HG02840 (cell line): ENCODE results near the gene PCCA.
A peak's percentile ranks its signal among the peaks of the same experiment; 100 is the strongest.
"Not testable (repeated sequence)": the region's sequence is repeated elsewhere in the genome, so short reads cannot be mapped to it uniquely, and the experiment has no call there.

Experiments used
- ATAC-seq: cut with Tn5 transposase; IDR thresholded peaks from one replicate; pipeline ENCODE4 v1.9.1; 2021; ENCODE audit warnings: mild to moderate bottlenecking, moderate library complexity, moderate number of reproducible peaks; ENCODE audit not compliant: unreplicated experiment, low FRiP score

Gene PCCA

DNA sequence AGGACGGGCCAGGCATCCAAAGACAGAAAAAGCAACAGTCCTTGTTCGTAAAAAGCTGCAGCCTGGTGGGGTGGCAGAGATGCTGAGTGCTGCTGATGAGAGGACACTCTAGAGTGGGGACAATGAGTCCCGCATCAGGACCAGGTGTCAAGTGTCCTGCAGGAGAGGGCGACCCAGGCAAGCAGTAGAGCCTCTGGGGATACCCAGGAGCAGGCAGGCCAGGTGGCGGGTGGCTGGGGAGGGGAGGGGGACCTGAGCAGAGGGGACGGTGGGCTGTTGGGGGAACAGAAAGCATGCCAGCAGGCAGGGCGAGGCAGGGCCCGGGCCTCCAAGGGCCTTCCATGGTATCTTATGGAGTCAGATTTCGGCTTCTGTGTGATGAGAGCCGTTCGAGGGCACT lies 463.9 kb downstream of the PCCA start:
- no peak for ATAC-seq

DNA sequence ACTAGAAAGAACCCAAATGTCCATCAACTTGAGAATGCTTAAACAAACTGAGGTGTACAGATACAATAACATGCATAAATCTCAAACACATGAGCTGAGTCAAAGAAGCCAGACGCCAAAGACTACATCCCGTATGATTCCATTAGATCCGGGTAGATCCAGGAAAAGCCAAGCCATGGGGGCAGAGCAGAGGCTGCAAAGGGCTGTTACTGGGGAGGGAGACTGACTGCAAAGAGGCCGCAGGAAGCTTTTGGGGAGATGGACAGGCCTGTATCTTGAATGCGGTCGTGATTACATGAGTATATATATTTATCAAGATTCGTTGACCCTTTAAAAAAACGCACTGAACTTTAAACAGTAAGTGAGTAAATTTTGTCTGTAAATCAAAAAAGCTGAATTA lies 471.0 kb downstream of the PCCA start:
- no peak for ATAC-seq

DNA sequence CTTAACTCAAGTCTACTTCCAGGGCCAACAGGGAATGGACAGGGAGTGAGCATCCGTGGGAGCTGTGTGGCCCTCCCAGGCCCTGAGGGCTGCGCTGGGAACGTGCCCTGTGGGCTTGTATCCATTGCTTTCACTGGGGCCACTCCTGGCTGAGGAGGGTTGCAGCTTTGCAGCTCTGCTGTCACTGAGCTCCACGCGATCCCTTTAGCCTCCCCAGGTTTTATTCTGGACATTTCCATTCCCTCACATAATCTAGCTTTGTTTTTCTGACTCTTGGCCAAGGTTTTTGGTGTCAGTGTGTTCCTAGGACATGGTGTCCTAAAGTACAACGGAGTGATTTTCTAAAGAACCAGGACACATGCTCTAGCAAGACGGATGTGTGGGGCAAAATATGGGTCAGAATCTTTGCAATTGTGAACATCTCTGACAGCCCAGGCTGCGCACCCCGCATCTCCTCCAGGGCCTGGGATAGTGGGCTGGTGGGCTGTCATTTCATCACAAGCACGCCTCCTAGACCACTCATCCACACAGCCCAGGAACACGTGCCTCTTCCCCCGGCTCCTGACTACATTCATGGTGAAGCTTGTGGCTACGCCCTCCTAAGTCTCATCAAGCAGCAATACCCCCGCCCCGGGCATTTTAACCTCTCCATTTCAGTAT lies 471.7 kb downstream of the PCCA start:
- ATAC-seq, result no peak

DNA sequence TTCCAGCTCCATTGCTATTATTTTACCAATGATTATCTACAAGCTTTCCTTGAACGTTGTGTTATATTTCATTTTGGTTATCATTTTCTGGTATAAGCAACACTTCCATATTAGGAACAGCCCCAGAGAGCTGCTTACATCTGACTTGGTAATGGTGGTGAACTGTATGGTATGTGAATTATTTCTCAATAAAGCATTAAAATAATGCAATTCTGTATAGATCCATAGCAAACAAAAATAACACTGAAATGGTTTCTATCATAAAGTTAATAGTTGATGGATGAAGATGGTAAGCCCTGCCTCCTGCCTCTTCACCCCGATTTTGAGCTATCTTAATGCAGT lies 472.2 kb downstream of the PCCA start:
- no peak for ATAC-seq

GRCh38 chr13:100561599-100562204 lies 472.8 kb downstream of the PCCA start:
- ATAC-seq, result no peak

GRCh38 chr13:100563779-100564178 lies 474.9 kb downstream of the PCCA start:
- ATAC-seq, result no peak

GRCh38 chr13:100564444-100565223 lies 475.7 kb downstream of the PCCA start:
- ATAC-seq, result no peak

DNA sequence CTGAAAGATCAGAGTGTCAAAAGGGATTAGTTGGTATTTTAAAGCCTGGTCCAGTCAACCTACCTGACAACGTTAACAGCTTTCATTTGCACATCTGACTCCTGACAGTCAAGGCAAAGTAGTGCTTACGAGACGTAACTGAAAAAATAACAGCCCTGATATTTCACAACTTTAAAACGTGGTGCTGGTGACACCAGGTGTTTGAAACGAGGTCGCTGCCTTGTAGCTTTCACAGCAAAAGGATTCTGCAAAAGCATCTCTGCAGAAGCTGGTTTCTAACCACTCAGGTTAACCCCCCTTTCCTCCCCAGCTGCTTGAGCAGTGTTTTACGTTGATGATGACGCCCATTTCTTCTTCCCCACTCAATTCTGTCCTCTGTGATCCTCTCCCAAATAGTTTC lies 476.4 kb downstream of the PCCA start:
- no peak for ATAC-seq

GRCh38 chr13:100566543-100566942 lies 477.6 kb downstream of the PCCA start:
- no peak for ATAC-seq

DNA sequence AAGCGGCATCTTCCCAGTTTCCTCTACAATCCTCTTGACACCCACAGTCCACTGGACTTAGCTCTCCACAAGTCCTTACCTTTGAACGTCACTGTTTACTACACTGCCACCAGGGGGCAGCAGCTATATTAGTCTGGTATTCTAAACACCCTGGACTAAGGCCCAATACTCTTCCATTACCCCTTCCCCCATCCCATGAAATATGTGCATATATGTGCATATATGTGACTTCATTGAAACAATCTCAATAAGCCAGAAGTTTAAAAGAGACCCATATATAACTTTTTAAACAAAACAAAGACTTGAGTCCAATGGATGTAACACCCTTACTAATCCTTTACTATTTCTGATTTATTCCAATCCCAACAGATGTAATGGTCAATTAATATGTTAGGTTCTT lies 484.2 kb downstream of the PCCA start:
- ATAC-seq, result peak; percentile 95

GRCh38 chr13:100577239-100577638 lies 488.3 kb downstream of the PCCA start:
- not testable (repeated sequence) for ATAC-seq
